CD14-positive monocyte (primary cell): Measurements from ENCODE around the gene LBX2. TPM values are rescaled to one million over a fixed set of nuclear protein-coding genes. Genes with fewer than 3 reads are reported as not detected.

Source experiments
- DNase-seq, 3 donors: peaks; one replicate each; pipeline ENCODE4 v3.0.0-alpha.2; 2011 to 2022
- H2AFZ ChIP-seq: 2 replicates; pipeline ENCODE4 v1.6.0; 2012; ENCODE audit warnings: mild to moderate bottlenecking, low read depth, low read length, inconsistent platforms; ENCODE audit not compliant: insufficient read depth, poor library complexity, severe bottlenecking
- H3K27ac ChIP-seq, 2 donors: 1 replicate in 1 of 2; 2 replicates in 1 of 2; pipeline ENCODE4 v1.5.1; 2012 to 2013; ENCODE audit warnings: low read length in 2 of 2, control low read depth in 1 of 2, inconsistent platforms in 1 of 2, low read depth in 1 of 2, mild to moderate bottlenecking in 1 of 2
- H3K27me3 ChIP-seq, 2 donors: one replicate each; pipeline versions ENCODE4 v1.6.0 to v1.6.1; 2011 to 2013; ENCODE audit warnings: low read length in 2 of 2; ENCODE audit not compliant: control insufficient read depth in 2 of 2, insufficient read depth in 2 of 2
- H3K36me3 ChIP-seq, 2 donors: replicated peaks in 1 of 2; 1 replicate in 1 of 2; 2 replicates in 1 of 2; pipeline versions ENCODE4 v1.5.1 to v1.6.1; 2012 to 2013; ENCODE audit warnings: low read length in 2 of 2, control low read depth in 1 of 2, inconsistent platforms in 1 of 2, mild to moderate bottlenecking in 1 of 2; ENCODE audit not compliant: insufficient read depth in 2 of 2, control insufficient read depth in 1 of 2
- H3K4me1 ChIP-seq, 2 donors: 1 replicate in 1 of 2; 2 replicates in 1 of 2; pipeline versions ENCODE4 v1.5.1 to v1.6.1; 2012 to 2013; ENCODE audit warnings: low read length in 2 of 2, control low read depth in 1 of 2, inconsistent platforms in 1 of 2, mild to moderate bottlenecking in 1 of 2, moderate library complexity in 1 of 2; ENCODE audit not compliant: insufficient read depth in 2 of 2, control insufficient read depth in 1 of 2
- H3K4me2 ChIP-seq: replicated peaks from 2 replicates; pipeline ENCODE3; 2012; ENCODE audit warnings: low read length, moderate library complexity, mild to moderate bottlenecking; ENCODE audit not compliant: poor library complexity, severe bottlenecking; ENCODE audit errors: extremely low read depth
- H3K4me3 ChIP-seq, 3 experiments: fragments of 200-600 bp in 1 of 3; sonication (generic) in 1 of 3; replicated peaks in 1 of 3; 1 replicate in 2 of 3; 2 replicates in 1 of 3; pipeline ENCODE4 v1.5.1; 2011 to 2013; ENCODE audit warnings: low read length in 3 of 3, mild to moderate bottlenecking in 3 of 3, control low read depth in 2 of 3, low read depth in 2 of 3, inconsistent platforms in 1 of 3, moderate library complexity in 1 of 3
- H3K79me2 ChIP-seq: 2 replicates; pipeline ENCODE4 v1.6.0; 2012; ENCODE audit warnings: mild to moderate bottlenecking, control low read depth, inconsistent platforms, low read length, moderate library complexity; ENCODE audit not compliant: insufficient read depth
- H3K9ac ChIP-seq: 2 replicates; pipeline ENCODE4 v1.6.0; 2017; ENCODE audit warnings: low read length, mild to moderate bottlenecking; ENCODE audit not compliant: insufficient read depth, poor library complexity, severe bottlenecking
- H3K9me3 ChIP-seq, 2 donors: replicated peaks in 1 of 2; 1 replicate in 1 of 2; 2 replicates in 1 of 2; pipeline versions ENCODE4 v1.5.1 to v1.6.1; 2012 to 2013; ENCODE audit warnings: low read length in 2 of 2, control low read depth in 1 of 2; ENCODE audit not compliant: control insufficient read depth in 1 of 2, insufficient read depth in 1 of 2
- H4K20me1 ChIP-seq: 2 replicates; pipeline ENCODE4 v1.6.0; 2012; ENCODE audit warnings: mild to moderate bottlenecking, low read length, control low read depth, moderate library complexity; ENCODE audit not compliant: insufficient read depth
- H3K27ac Mint-ChIP-seq, 7 donors: one replicate each; pipeline ENCODE4 v1.8.0; 2020; ENCODE audit warnings: mild to moderate bottlenecking in 7 of 7, mixed read lengths in 7 of 7, moderate library complexity in 6 of 7, inconsistent platforms in 2 of 7
- H3K27me3 Mint-ChIP-seq, 3 donors: one replicate each; pipeline ENCODE4 v1.8.0; 2021 to 2022; ENCODE audit warnings: low read depth in 3 of 3, mild to moderate bottlenecking in 3 of 3, mixed read lengths in 3 of 3, moderate library complexity in 3 of 3, inconsistent platforms in 1 of 3
- H3K36me3 Mint-ChIP-seq, 2 donors: one replicate each; pipeline ENCODE4 v1.8.0; 2020; ENCODE audit warnings: mixed read lengths in 2 of 2, inconsistent platforms in 1 of 2, mild to moderate bottlenecking in 1 of 2
- H3K4me1 Mint-ChIP-seq: one replicate; pipeline ENCODE4 v1.8.0; 2020; ENCODE audit warnings: mild to moderate bottlenecking, mixed read lengths
- H3K4me3 Mint-ChIP-seq, 2 donors: one replicate each; pipeline ENCODE4 v1.8.0; 2020; ENCODE audit warnings: mild to moderate bottlenecking in 2 of 2, mixed read lengths in 2 of 2, moderate library complexity in 1 of 2
- H3K9me3 Mint-ChIP-seq, 7 donors: one replicate each; pipeline ENCODE4 v1.8.0; 2020 to 2022; ENCODE audit warnings: mixed read lengths in 7 of 7, mild to moderate bottlenecking in 6 of 7, moderate library complexity in 6 of 7, inconsistent platforms in 2 of 7
- WGBS: methylation state at CpG from one replicate; pipeline ENCODE4 v1.1.5; 2013; ENCODE audit warnings: missing lambda C conversion rate; ENCODE audit not compliant: insufficient coverage; 5-methylcytosine and 5-hydroxymethylcytosine counted together
- intact Hi-C, 2 donors: fragments of 100-400 bp; cut with micrococcal nuclease; formaldehyde crosslinking; loops; one replicate each; pipeline versions ENCODE4 v1.15.0 to v1.15.1; 2023
- polyA plus RNA-seq, 3 donors: library from polyadenylated mRNA; depleted of rRNA in 1 of 3; unstranded in 2 of 3; stranded (reverse) in 1 of 3; fragments of 300-500 nt in 2 of 3; fragments of >200 nt in 1 of 3; fragmentation: Illumina TruSeq in 2 of 3; gene quantifications; 1 replicate in 2 of 3; 2 replicates in 1 of 3; pipeline ENCODE4 v1.2.3, GENCODE V29; 2012 to 2021
- TF ChIP-seq, protein P1 (sequence below): fragments of 200-600 bp; IDR thresholded peaks from one replicate; pipeline ENCODE4 v1.8.0; 2022; ENCODE audit warnings: antibody characterized with exemption, mild to moderate bottlenecking

LBX2 gene
- polyA plus RNA-seq, 3 donors: 0.46 to 0.76 TPM; not detected in 1

DNA sequence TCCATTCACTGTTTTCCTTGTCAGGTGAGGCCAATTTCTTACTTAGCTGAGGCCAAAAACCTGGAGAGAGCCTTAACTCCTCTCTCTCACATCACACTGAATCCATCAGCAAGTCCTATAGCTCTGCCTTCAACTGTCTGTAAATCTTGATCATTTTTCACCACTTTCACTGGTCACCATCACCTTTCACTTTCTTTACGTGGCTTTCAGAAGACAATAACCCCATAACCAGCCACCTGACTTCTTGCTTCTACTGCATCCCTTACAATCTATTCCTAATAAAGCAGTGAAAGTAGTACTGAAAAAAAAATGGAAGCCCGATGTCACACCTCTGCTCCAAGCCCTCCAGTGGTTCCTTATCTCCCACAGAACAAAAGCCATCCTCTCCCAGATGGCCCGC is 46.6 kb upstream of the LBX2 start:
- Mint-ChIP-seq H3K27ac (no peak overlapping the region), H3K27me3 (peaks cover 5 to 7% (median 6%) of the 10 kb centered on the region in 3 donors), H3K9me3 (no peaks in the 10 kb centered on the region), H3K4me1 (peaks cover 21% of the 10 kb centered on the region), H3K4me3 (no peak overlapping the region), H3K36me3 (peaks cover 15 to 17% of the 10 kb centered on the region in 2 donors)
- Histone ChIP-seq H4K20me1 (no peaks in the 10 kb centered on the region), H3K9me3 (no peaks in the 10 kb centered on the region), H3K4me1 (peaks cover 15 to 22% of the 10 kb centered on the region in 2 donors), H3K27me3 (no peaks in the 10 kb centered on the region), H3K4me3 (no peak overlapping the region), H3K27ac (no peak overlapping the region), H3K79me2 (peaks cover 18% of the 10 kb centered on the region), H3K4me2 (no peak overlapping the region), H2AFZ (no peak overlapping the region), H3K36me3 (peaks cover 0 to 1% of the 10 kb centered on the region in 2 donors), H3K9ac (no peak overlapping the region)
- intact Hi-C loops: loop anchor here in 1 of 2 donors (10.0 kb wide), 1 partner anchor 151 kb away; no protein-coding TSS in a partner anchor
- TF ChIP-seq, protein P1, sequence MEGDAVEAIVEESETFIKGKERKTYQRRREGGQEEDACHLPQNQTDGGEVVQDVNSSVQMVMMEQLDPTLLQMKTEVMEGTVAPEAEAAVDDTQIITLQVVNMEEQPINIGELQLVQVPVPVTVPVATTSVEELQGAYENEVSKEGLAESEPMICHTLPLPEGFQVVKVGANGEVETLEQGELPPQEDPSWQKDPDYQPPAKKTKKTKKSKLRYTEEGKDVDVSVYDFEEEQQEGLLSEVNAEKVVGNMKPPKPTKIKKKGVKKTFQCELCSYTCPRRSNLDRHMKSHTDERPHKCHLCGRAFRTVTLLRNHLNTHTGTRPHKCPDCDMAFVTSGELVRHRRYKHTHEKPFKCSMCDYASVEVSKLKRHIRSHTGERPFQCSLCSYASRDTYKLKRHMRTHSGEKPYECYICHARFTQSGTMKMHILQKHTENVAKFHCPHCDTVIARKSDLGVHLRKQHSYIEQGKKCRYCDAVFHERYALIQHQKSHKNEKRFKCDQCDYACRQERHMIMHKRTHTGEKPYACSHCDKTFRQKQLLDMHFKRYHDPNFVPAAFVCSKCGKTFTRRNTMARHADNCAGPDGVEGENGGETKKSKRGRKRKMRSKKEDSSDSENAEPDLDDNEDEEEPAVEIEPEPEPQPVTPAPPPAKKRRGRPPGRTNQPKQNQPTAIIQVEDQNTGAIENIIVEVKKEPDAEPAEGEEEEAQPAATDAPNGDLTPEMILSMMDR: no peak
- no peak for DNase-seq
- 94% methylated on average over 2 of the region's 3 CpGs for WGBS

DNA sequence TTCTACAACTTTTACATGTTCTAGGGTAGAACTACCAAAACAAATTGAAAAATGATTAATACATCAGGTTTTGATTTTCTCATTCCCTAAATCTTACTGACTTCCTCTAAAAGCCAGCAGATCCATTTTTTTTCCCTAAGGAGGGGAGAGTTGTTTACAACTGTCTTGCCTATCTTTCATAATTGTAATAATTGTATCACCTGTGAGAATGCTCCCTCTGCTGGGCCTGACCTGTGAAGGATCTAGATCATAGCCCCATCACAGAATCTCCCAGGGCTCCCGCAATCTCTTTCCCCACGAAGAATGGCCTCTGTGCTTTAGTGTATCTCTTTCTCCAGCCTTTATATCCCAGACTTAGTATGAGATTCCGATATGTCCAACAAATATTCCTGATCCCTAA is 45.2 kb upstream of the LBX2 start:
- Histone ChIP-seq H3K9me3 (no peaks in the 10 kb centered on the region), H3K36me3 (peaks cover 0 to 3% of the 10 kb centered on the region in 2 donors), H4K20me1 (no peaks in the 10 kb centered on the region), H2AFZ (no peak overlapping the region), H3K79me2 (peaks cover 6% of the 10 kb centered on the region), H3K27ac (no peak overlapping the region), H3K27me3 (no peaks in the 10 kb centered on the region), H3K9ac (no peak overlapping the region), H3K4me2 (no peak overlapping the region), H3K4me1 (peaks cover 11 to 16% of the 10 kb centered on the region in 2 donors), H3K4me3 (no peak overlapping the region)
- H3K27me3 Mint-ChIP-seq: peaks cover 5 to 6% (median 5%) of the 10 kb centered on the region in 3 donors
- no peaks in the 10 kb centered on the region for H3K9me3 Mint-ChIP-seq
- no peak for DNase-seq
- WGBS: 97% methylated on average over 3 of the region's 3 CpGs
- H3K27ac Mint-ChIP-seq: peak overlapping the region in 1 of 7 donors; percentile 46
- no peak overlapping the region for H3K4me3 Mint-ChIP-seq
- H3K36me3 Mint-ChIP-seq: peaks cover 9 to 11% of the 10 kb centered on the region in 2 donors
- TF ChIP-seq, protein P1: no peak
- intact Hi-C loops: loop anchor here in 1 of 2 donors (10.0 kb wide), 1 partner anchor 150 kb away; no protein-coding TSS in a partner anchor
- H3K4me1 Mint-ChIP-seq: peaks cover 13% of the 10 kb centered on the region
